Stomach (tissue), 9 donors: ENCODE results near the gene WWP2. TPM values are rescaled to one million over a fixed set of nuclear protein-coding genes. Genes with fewer than 3 reads are reported as not detected.
A peak's percentile ranks its signal among the peaks of the same experiment; 100 is the strongest.

ENCODE experiments used
- DNase-seq, 2 donors: peaks; one replicate each; pipeline versions ENCODE4 v3.0.0 to v3.0.0-alpha.2; 2013 to 2019
- H3K27ac ChIP-seq, 5 donors: fragments of 200-600 bp in 4 of 5; sonication (generic) in 4 of 5; one replicate each; pipeline ENCODE4 v1.5.1; 2013 to 2019; ENCODE audit warnings: mild to moderate bottlenecking in 1 of 5, moderate library complexity in 1 of 5
- H3K27me3 ChIP-seq, 3 donors: fragments of 200-600 bp; sonication (generic); one replicate each; pipeline ENCODE4 v1.5.1; 2017 to 2019; ENCODE audit warnings: mixed run types in 1 of 3
- H3K36me3 ChIP-seq, 4 donors: fragments of 200-600 bp; sonication (generic); 1 replicate in 3 of 4; 2 replicates in 1 of 4; pipeline ENCODE4 v1.5.1; 2016 to 2019
- H3K4me1 ChIP-seq, 4 donors: fragments of 200-600 bp; sonication (generic); one replicate each; pipeline ENCODE4 v1.5.1; 2016 to 2019
- H3K4me3 ChIP-seq, 4 donors: fragments of 200-600 bp; sonication (generic) in 3 of 4; one replicate each; pipeline ENCODE4 v1.5.1; 2016 to 2019; ENCODE audit warnings: mild to moderate bottlenecking in 1 of 4
- H3K9me3 ChIP-seq, 4 donors: fragments of 200-600 bp; sonication (generic); one replicate each; pipeline ENCODE4 v1.5.1; 2016 to 2019
- CTCF ChIP-seq, 7 experiments: fragments of 450-650 bp in 4 of 7; fragments of 200-600 bp in 3 of 7; sonication (generic) in 3 of 7; IDR thresholded peaks; one replicate each; pipeline ENCODE4 v1.5.1; 2016 to 2019; ENCODE audit warnings: antibody characterized with exemption in 7 of 7, control low read depth in 2 of 7, mild to moderate bottlenecking in 1 of 7
- EP300 ChIP-seq: sonication (generic); formaldehyde crosslinking; IDR thresholded peaks from one replicate; pipeline ENCODE4 v1.6.1; 2017; ENCODE audit warnings: antibody characterized with exemption
- POLR2A ChIP-seq, 4 donors: fragments of 450-650 bp; IDR thresholded peaks; one replicate each; pipeline ENCODE4 v1.6.1; 2016; ENCODE audit warnings: antibody characterized with exemption in 4 of 4, control low read depth in 2 of 4, mild to moderate bottlenecking in 1 of 4, moderate library complexity in 1 of 4
- POLR2AphosphoS5 ChIP-seq, 3 donors: sonication (generic); formaldehyde crosslinking; IDR thresholded peaks; one replicate each; pipeline ENCODE4 v1.6.1; 2016; ENCODE audit warnings: antibody characterized with exemption in 3 of 3
- WGBS, 5 donors: extraction: QIAGEN DNeasy Blood & Tissue Kit in 3 of 5; methylation state at CpG; one replicate each; pipeline versions ENCODE4 v1.1.5 to v1.1.7; 2013 to 2018; 5-methylcytosine and 5-hydroxymethylcytosine counted together
- intact Hi-C: fragments of 100-400 bp; cut with DNase I; formaldehyde crosslinking; loops from one replicate; pipeline ENCODE4 v1.15.1; 2023; ENCODE audit warnings: low total_unique reads
- polyA plus RNA-seq, 3 donors: library from polyadenylated mRNA; stranded (reverse); fragments of 200-250 nt; gene quantifications; one replicate each; pipeline ENCODE4 v1.2.3, GENCODE V29; 2013
- total RNA-seq, 5 donors: library from RNA; depleted of rRNA; stranded (reverse); fragments of >200 nt; gene quantifications; one replicate each; pipeline versions ENCODE4 v1.1.0 to v1.2.3, GENCODE V29; 2014 to 2016
- donor health status: healthy with polysubstance abuse.
- donor health status: Bipolar disorder and iron deficiency.
- donor health status: healthy.

WWP2 gene
- total and polyA plus RNA-seq, 8 donors: 16.0 to 442 (median 35.2) TPM

- 88 to 100% (median 95%) methylated on average over 1 of the region's 1 CpG for WGBS, 5 donors
- peaks cover 0 to 40% (median 27%) of the 10 kb centered on the region in 4 donors for H3K36me3 ChIP-seq
- no peaks in the 10 kb centered on the region for H3K27me3 ChIP-seq
- no peaks in the 10 kb centered on the region for H3K9me3 ChIP-seq
- H3K27ac ChIP-seq: no peak overlapping the region
- intact Hi-C loops: no loop called here
- no peak for DNase-seq
- TF ChIP-seq POLR2A (IDR thresholded peaks at IDR 0.05) (no peak), POLR2AphosphoS5 (IDR thresholded peaks at IDR 0.05) (no peak), EP300 (no peak)
- H3K4me3 ChIP-seq: no peak overlapping the region
- H3K4me1 ChIP-seq: peaks cover 0 to 9% (median 4%) of the 10 kb centered on the region in 4 donors
Measured at GRCh38 chr16:69916462-69916861, 154.3 kb downstream of the WWP2 start.

GRCh38 chr16:69917311-69917710, 155.2 kb downstream of the WWP2 start:
- DNase-seq: no peak
- H3K9me3 ChIP-seq: no peaks in the 10 kb centered on the region
- 67 to 100% (median 69%) methylated on average over 1 of the region's 1 CpG for WGBS, 5 donors
- TF ChIP-seq POLR2AphosphoS5 (IDR thresholded peaks at IDR 0.05) (no peak), CTCF (IDR thresholded peaks at IDR 0.05) (no peak), POLR2A (IDR thresholded peaks at IDR 0.05) (no peak), EP300 (no peak)
- peaks cover 0 to 9% (median 4%) of the 10 kb centered on the region in 4 donors for H3K4me1 ChIP-seq
- H3K36me3 ChIP-seq: peaks cover 0 to 42% (median 24%) of the 10 kb centered on the region in 4 donors
- H3K27me3 ChIP-seq: no peaks in the 10 kb centered on the region
- peak overlapping the region in 3 of 5 donors; percentile 10 to 43 (median 12) for H3K27ac ChIP-seq
- intact Hi-C loops: no loop called here
- H3K4me3 ChIP-seq: no peak overlapping the region

GRCh38 chr16:69917739-69918138, 155.6 kb downstream of the WWP2 start:
- 52 to 68% (median 56%) methylated on average over 20 of the region's 20 CpGs for WGBS, 5 donors
- DNase-seq: peak in 1 of 2 donors; percentile 87
- peak overlapping the region in 3 of 5 donors; percentile 10 to 43 (median 24) for H3K27ac ChIP-seq
- H3K36me3 ChIP-seq: peaks cover 0 to 43% (median 23%) of the 10 kb centered on the region in 4 donors
- TF ChIP-seq EP300 (no peak), POLR2AphosphoS5 (IDR thresholded peaks at IDR 0.05) (peak in 1 of 3 donors; percentile 43), CTCF (IDR thresholded peaks at IDR 0.05) (no peak), POLR2A (IDR thresholded peaks at IDR 0.05) (no peak)
- intact Hi-C loops: no loop called here
- no peaks in the 10 kb centered on the region for H3K27me3 ChIP-seq
- no peaks in the 10 kb centered on the region for H3K9me3 ChIP-seq
- H3K4me3 ChIP-seq: no peak overlapping the region
- H3K4me1 ChIP-seq: peaks cover 0 to 9% (median 4%) of the 10 kb centered on the region in 4 donors

GRCh38 chr16:69918241-69918640, 156.1 kb downstream of the WWP2 start:
- Histone ChIP-seq H3K9me3 (no peaks in the 10 kb centered on the region), H3K36me3 (peaks cover 0 to 43% (median 23%) of the 10 kb centered on the region in 4 donors), H3K27ac (peak overlapping the region in 2 of 5 donors; percentile 24 to 43), H3K4me3 (no peak overlapping the region), H3K4me1 (peaks cover 0 to 9% (median 4%) of the 10 kb centered on the region in 4 donors), H3K27me3 (no peaks in the 10 kb centered on the region)
- TF ChIP-seq POLR2AphosphoS5 (IDR thresholded peaks at IDR 0.05): no peak
- no peak for TF ChIP-seq EP300
- TF ChIP-seq POLR2A (IDR thresholded peaks at IDR 0.05): no peak
- TF ChIP-seq CTCF (IDR thresholded peaks at IDR 0.05): no peak
- DNase-seq: no peak
- intact Hi-C loops: no loop called here
- WGBS, 5 donors: 88 to 100% (median 98%) methylated on average over 1 of the region's 1 CpG

- intact Hi-C loops: no loop called here
- no peak for TF ChIP-seq CTCF (IDR thresholded peaks at IDR 0.05)
- TF ChIP-seq POLR2A (IDR thresholded peaks at IDR 0.05): no peak
- TF ChIP-seq POLR2AphosphoS5 (IDR thresholded peaks at IDR 0.05): no peak
- TF ChIP-seq EP300: no peak
Measured at GRCh38 chr16:69921127-69921526, 159.0 kb downstream of the WWP2 start.

More at GRCh38 chr16:69921127-69921526, 159.0 kb downstream of the WWP2 start:
- Histone ChIP-seq H3K27ac (no peak overlapping the region), H3K27me3 (no peaks in the 10 kb centered on the region), H3K9me3 (no peaks in the 10 kb centered on the region), H3K4me3 (no peak overlapping the region), H3K36me3 (peaks cover 0 to 50% (median 33%) of the 10 kb centered on the region in 4 donors), H3K4me1 (peaks cover 0 to 23% (median 14%) of the 10 kb centered on the region in 4 donors)
- peak in 1 of 2 donors; percentile 40 for DNase-seq
- WGBS, 5 donors: 52 to 63% (median 55%) methylated on average over 2 of the region's 2 CpGs
